Measurements from ENCODE around the gene RANBP10.

The RANBP10 gene

GRCh38 chr16:67733734-67734470, 72.5 kb downstream of the RANBP10 start:
- no peak overlapping the region for H3K4me3 ChIP-seq (replicated peaks in 1 of 2; ENCODE audit: low read depth in 2 of 2, low read length in 2 of 2)
- no peak for DNase-seq (ENCODE audit: low read depth in 2 of 2)

GRCh38 chr16:67731753-67732095, 74.6 kb downstream of the RANBP10 start:
- TF ChIP-seq CTCF (IDR thresholded peaks at IDR 0.05; ENCODE audit: low read depth, low read length): no peak
- no peak overlapping the region for H3K4me3 ChIP-seq (replicated peaks in 1 of 2; ENCODE audit: low read depth in 2 of 2, low read length in 2 of 2)

More at GRCh38 chr16:67733734-67734470, 72.5 kb downstream of the RANBP10 start:
- no peak for TF ChIP-seq CTCF (IDR thresholded peaks at IDR 0.05; ENCODE audit: low read depth, low read length)

GRCh38 chr16:67731071-67731752, 75.1 kb downstream of the RANBP10 start:
- no peak overlapping the region for H3K4me3 ChIP-seq (replicated peaks in 1 of 2; ENCODE audit: low read depth in 2 of 2, low read length in 2 of 2)
- DNase-seq (ENCODE audit: low read depth in 2 of 2): no peak
- TF ChIP-seq CTCF (IDR thresholded peaks at IDR 0.05; ENCODE audit: low read depth, low read length): no peak

More at GRCh38 chr16:67731753-67732095, 74.6 kb downstream of the RANBP10 start:
- no peak for DNase-seq (ENCODE audit: low read depth in 2 of 2)

- DNase-seq (ENCODE audit: low read depth in 2 of 2): no peak
- TF ChIP-seq CTCF (IDR thresholded peaks at IDR 0.05; ENCODE audit: low read depth, low read length): no peak
- no peak overlapping the region for H3K4me3 ChIP-seq (replicated peaks in 1 of 2; ENCODE audit: low read depth in 2 of 2, low read length in 2 of 2)
Measured at GRCh38 chr16:67730326-67730725, 76.0 kb downstream of the RANBP10 start.

- no peak overlapping the region for H3K4me3 ChIP-seq (replicated peaks in 1 of 2; ENCODE audit: low read depth in 2 of 2, low read length in 2 of 2)
- TF ChIP-seq CTCF (IDR thresholded peaks at IDR 0.05; ENCODE audit: low read depth, low read length): no peak
- DNase-seq (ENCODE audit: low read depth in 2 of 2): no peak
Measured at GRCh38 chr16:67729636-67730248, 76.6 kb downstream of the RANBP10 start.

GRCh38 chr16:67727521-67728485, 78.6 kb downstream of the RANBP10 start:
- H3K4me3 ChIP-seq (replicated peaks in 1 of 2; ENCODE audit: low read depth in 2 of 2, low read length in 2 of 2): no peak overlapping the region
- no peak for DNase-seq (ENCODE audit: low read depth in 2 of 2)
- no peak for TF ChIP-seq CTCF (IDR thresholded peaks at IDR 0.05; ENCODE audit: low read depth, low read length)
